ENCODE results near the gene ZC3HAV1L. TPM values are rescaled to one million over a fixed set of nuclear protein-coding genes. Genes with fewer than 3 reads are reported as not detected.

Gene ZC3HAV1L
- total RNA-seq, 1 donor: 21.2 TPM

GRCh38 chr7:139054101-139054500 is 18.3 kb upstream of the ZC3HAV1L start:
- TF ChIP-seq, protein P1, sequence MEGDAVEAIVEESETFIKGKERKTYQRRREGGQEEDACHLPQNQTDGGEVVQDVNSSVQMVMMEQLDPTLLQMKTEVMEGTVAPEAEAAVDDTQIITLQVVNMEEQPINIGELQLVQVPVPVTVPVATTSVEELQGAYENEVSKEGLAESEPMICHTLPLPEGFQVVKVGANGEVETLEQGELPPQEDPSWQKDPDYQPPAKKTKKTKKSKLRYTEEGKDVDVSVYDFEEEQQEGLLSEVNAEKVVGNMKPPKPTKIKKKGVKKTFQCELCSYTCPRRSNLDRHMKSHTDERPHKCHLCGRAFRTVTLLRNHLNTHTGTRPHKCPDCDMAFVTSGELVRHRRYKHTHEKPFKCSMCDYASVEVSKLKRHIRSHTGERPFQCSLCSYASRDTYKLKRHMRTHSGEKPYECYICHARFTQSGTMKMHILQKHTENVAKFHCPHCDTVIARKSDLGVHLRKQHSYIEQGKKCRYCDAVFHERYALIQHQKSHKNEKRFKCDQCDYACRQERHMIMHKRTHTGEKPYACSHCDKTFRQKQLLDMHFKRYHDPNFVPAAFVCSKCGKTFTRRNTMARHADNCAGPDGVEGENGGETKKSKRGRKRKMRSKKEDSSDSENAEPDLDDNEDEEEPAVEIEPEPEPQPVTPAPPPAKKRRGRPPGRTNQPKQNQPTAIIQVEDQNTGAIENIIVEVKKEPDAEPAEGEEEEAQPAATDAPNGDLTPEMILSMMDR (IDR thresholded peaks at IDR 0.05; ENCODE audit: insufficient read depth, low read depth, low read length): no peak
- no peak for DNase-seq (ENCODE audit: low read depth)
- no peak overlapping the region for H3K4me3 ChIP-seq (ENCODE audit: low read depth, low read length)

DNA sequence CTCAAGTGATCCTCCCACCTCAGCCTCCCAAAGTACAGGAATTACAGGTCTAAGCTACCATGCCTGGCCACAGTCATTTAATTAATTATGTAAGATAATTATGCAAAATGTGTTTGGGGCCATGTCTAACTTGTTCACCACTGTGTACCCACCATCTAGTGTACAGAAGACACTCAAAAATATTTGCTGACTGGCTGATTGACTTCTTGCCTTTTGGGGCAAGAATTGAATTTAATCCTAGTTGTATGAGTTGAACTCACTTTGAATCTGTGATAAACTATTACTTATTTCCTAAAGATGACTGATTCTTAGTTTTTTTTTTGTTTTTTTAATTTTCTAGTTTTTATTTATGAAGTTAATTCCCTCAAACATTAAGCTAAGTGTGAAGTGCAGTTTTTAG is 15.8 kb upstream of the ZC3HAV1L start:
- TF ChIP-seq, protein P1 (IDR thresholded peaks at IDR 0.05; ENCODE audit: insufficient read depth, low read depth, low read length): no peak
- no peak overlapping the region for H3K4me3 ChIP-seq (ENCODE audit: low read depth, low read length)
- DNase-seq (ENCODE audit: low read depth): no peak

DNA sequence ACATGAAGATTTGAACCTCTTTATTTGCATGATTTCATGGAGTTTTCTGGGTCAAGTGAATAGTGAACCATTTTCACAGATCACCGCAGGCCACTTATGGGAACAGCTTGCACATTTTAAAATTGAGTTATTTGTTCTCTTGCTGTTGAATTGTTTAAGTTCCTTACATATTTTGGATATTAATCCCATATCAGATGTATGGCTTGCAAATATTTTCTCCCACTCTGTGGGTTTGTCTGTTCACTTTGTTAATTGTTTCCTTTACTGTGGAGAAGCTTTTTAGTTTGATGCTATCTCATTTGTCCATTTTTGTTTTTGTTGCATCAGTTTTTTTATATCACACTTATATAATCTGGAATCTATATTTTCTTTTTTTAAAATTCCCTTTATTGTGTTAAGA is 14.1 kb upstream of the ZC3HAV1L start:
- TF ChIP-seq, protein P1 (IDR thresholded peaks at IDR 0.05; ENCODE audit: insufficient read depth, low read depth, low read length): no peak
- no peak overlapping the region for H3K4me3 ChIP-seq (ENCODE audit: low read depth, low read length)
- DNase-seq (ENCODE audit: low read depth): no peak

- DNase-seq (ENCODE audit: low read depth): no peak
- TF ChIP-seq, protein P1 (IDR thresholded peaks at IDR 0.05; ENCODE audit: insufficient read depth, low read depth, low read length): no peak
- H3K4me3 ChIP-seq (ENCODE audit: low read depth, low read length): no peak overlapping the region
Measured at GRCh38 chr7:139049111-139049510, 13.3 kb upstream of the ZC3HAV1L start.

GRCh38 chr7:139047970-139048369 is 12.1 kb upstream of the ZC3HAV1L start:
- no peak overlapping the region for H3K4me3 ChIP-seq (ENCODE audit: low read depth, low read length)
- TF ChIP-seq, protein P1 (IDR thresholded peaks at IDR 0.05; ENCODE audit: insufficient read depth, low read depth, low read length): no peak
- DNase-seq (ENCODE audit: low read depth): no peak

DNA sequence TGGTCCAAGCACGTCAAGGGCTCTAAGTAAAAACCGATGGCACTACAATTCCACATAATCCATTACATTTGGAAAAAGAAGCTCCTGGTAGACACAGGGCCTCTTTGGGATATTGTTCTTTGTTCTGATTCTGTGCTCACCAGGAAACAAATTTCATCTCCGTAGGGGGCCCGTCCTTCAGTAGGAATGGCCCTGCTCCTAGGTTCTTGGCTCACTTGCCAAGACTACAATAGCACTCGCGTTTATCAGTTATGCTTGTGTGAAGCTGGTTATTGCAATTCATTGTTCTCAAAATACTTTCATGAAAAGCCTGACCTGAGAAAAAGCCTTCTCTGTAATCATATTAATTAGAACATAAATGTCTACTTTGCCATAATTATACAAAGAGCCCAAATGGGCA is 10.3 kb upstream of the ZC3HAV1L start:
- TF ChIP-seq, protein P1 (IDR thresholded peaks at IDR 0.05; ENCODE audit: insufficient read depth, low read depth, low read length): no peak
- H3K4me3 ChIP-seq (ENCODE audit: low read depth, low read length): no peak overlapping the region
- DNase-seq (ENCODE audit: low read depth): no peak

Measured in fibroblast of villous mesenchyme (primary cell).